GM18499 (cell line): ENCODE data around the gene NUAK2.

ENCODE experiments used
- ATAC-seq: cut with Tn5 transposase; IDR thresholded peaks from one replicate; pipeline ENCODE4 v1.9.1; 2021; ENCODE audit warnings: moderate number of reproducible peaks; ENCODE audit not compliant: insufficient read depth, unreplicated experiment

Gene NUAK2

GRCh38 chr1:205348554-205349487 is 27.3 kb upstream of the NUAK2 start:
- ATAC-seq = no peak

DNA sequence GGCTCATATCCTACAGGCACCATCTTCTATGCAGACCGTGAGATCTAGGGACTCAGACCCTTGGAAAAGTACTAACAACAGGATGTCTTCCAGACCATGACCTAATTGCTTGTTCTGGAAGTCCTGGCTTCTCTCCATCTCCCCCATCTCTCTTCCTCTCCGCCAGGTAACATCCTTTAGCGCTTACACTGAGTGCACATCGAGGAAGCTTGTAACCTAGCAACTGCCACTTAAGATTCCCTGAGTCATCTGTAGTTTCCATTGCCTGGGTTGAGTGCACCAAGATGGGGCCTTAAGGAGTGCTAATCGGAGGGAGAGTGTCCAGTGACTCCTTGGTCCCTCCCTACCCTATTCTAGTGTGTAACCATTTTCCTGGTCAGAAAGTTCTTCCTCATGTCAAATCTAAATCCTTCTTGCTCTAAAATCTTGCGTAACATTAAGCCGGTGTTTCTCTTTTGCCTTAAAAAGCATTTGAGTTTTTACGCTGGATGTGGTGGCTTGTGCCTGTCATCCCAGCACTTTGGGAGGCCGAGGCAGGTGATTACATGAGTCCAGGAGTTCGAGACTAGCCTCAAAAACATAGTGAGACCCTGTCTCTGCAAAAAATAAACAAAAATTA is 25.5 kb upstream of the NUAK2 start:
- no peak for ATAC-seq

DNA sequence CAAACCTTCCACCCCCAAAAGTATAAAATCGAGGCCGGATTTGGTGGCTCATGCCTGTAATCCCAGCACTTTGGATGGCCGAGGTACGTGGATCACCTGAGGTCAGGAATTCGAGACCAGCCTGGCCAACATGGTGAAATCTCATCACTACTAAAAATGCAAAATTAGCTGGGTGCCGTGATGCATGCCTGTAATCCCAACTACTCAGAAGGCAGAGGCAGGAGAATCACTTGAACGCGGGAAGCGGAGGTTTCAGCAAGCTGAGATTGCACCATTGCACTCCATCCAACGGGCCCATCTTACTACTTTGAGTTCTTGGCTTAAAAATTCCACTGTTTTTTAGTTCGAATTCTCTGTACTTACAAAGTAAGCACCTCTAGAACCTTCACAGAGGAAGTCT is 24.2 kb upstream of the NUAK2 start:
- ATAC-seq = no peak

DNA sequence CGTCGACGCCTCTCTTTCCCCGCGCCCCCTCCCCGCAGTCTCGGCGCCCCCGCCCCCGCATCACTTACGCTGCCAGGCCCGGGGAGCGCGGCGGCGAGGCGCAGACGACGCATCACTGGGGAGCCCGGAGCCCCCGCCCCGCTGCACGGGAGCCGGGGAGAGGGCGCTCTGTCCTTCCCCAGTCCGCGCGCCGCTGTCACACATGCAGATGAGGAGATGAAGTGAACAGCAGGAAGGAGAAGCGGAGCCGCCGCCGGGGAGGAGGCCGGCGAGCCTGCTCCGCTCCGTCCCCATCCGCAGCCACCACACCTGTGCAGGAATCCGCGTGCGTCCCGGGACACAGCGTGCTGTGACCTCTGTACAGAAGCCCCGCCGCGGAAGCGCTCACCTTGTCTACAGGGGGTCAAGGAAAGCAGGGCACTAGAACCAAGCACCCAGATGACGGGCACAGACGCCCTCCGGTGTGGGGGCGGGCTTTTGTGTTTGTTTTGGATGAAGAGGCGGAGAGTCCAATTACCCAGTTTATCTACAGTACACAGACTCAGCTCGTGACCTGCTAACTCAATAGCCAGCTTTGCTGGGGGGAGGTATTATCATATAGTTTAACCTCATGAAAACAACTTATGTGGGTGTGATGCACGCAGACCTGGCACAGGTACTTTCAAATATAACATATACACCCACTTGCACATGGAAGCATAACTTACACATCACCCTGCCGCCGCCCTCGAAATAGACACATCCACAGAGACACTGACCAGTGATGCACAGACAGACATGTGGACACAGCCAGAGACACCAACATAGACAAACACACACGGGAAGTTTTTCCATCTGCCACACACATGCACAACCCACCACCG is 22.8 kb upstream of the NUAK2 start:
- no peak for ATAC-seq

DNA sequence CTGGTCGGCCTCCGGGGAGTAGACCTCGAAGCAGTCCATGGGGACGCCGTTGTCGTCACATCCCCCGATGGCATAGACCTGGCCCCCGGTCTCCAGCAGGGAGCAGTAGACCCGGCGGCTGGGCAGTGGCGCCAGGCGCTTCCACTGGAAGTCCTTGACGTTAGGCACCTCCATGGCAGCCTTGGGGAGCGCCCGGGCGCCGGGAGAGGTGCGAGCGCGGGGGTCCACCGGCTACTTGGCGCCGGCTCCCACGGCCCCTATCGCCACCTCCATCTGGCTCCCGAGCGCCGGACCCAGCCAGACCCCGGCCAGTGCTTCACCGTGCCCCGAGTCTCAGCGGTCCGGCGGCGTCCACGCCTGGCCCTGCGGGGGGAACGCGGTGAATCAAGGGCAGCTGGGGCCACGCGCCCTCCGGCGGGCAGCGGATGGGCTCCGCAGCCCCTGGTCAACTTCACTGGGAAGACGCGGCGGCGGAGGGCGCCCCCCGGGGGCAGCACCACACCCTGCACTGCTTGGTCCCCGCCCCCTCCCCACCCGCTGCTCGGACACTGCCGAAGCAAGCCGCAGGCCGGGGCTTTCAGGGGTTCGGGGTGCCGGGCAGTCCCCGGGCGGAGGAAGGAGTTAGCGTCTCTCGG is 22.0 kb upstream of the NUAK2 start:
- ATAC-seq = no peak

GRCh38 chr1:205342986-205343385 is 21.4 kb upstream of the NUAK2 start:
- no peak for ATAC-seq

DNA sequence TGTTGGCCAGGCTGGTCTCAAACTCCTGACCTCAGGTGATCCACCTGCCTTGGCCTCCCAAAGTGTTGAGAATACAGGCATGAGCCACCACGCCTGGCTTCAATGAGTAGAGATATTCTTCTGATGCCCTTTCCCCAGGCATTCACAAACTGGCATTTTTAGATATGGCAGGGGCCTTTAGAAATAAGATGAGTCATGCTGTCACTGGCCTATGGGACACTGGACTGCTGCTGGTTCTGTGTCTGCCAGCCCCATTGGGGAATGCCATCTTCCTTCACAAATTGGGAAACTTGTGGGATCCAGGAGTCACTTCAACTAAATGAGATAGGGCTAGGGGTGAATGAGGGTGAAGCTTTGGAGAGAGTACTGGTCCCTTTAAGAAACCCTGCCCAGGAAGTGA is 19.1 kb upstream of the NUAK2 start:
- no peak for ATAC-seq

- no peak for ATAC-seq
Measured at GRCh38 chr1:205339717-205340116, 18.2 kb upstream of the NUAK2 start.

- no peak for ATAC-seq
Measured at GRCh38 chr1:205339197-205339702, 17.7 kb upstream of the NUAK2 start.

- no peak for ATAC-seq
Measured at GRCh38 chr1:205338011-205338410, 16.5 kb upstream of the NUAK2 start.

DNA sequence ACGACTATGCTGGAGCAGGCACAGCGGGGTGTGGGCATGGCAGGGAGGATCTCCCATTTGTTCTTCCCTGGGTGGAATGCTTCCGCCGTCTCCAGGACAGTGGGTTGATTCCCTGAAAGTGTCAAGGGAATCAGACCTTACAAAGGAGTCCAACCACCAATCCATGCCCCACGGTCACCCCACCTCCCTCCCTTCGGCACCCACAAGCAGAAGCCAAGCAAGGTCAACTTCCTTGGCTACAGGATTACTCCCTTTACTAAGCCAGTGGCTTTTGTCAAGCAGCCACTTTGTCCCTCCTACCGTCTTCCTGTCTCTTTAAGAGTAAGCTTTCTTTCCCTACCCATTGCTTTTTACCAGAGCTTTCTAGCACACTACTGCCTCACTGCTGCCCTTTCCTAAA is 15.9 kb upstream of the NUAK2 start:
- ATAC-seq = no peak

DNA sequence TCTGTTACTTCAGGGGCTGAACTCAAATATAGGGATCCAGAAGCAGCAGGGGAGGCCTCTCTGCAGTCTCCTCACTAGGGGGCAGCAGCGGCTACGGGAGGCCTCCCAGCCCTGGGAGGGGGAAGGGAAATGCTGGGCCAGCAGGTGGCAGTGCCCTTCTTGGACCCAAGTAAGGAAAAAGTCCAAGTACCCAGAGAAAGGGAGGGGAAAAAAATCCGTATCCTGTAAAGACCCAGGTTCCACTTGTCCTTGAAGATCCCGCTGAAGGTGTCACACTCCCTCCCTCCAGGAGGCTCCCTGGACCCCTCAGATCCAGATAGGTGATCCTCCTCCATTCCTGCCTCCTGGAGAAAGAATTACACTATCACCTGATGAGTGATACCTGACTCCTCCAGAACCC is 14.1 kb upstream of the NUAK2 start:
- ATAC-seq = no peak

GRCh38 chr1:205332015-205332791 is 10.7 kb upstream of the NUAK2 start:
- ATAC-seq = no peak

- ATAC-seq = no peak
Measured at GRCh38 chr1:205330150-205330549, 8.6 kb upstream of the NUAK2 start.

DNA sequence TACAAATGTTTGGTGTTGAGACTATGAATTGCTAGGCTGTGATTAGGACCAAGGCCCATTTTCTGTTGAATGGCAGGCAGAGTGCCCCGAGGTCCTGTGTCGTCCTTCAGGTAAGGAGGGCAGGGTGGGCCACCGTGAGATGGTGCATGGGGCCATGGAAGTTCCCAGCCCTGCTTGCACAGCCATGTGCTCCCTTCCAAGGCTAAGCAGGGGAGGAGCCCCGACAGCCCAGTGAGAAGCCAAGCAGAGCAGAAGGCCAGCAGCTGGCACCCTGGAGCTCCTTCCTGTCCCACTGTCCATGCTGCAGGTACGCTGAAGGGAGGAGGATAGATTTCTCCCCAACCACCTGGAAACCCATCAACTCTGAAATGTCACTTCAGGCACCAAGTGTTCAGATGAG is 8.2 kb upstream of the NUAK2 start:
- no peak for ATAC-seq

- ATAC-seq = no peak
Measured at GRCh38 chr1:205328476-205328875, 6.9 kb upstream of the NUAK2 start.

GRCh38 chr1:205326812-205327466 is 5.4 kb upstream of the NUAK2 start:
- no peak for ATAC-seq

DNA sequence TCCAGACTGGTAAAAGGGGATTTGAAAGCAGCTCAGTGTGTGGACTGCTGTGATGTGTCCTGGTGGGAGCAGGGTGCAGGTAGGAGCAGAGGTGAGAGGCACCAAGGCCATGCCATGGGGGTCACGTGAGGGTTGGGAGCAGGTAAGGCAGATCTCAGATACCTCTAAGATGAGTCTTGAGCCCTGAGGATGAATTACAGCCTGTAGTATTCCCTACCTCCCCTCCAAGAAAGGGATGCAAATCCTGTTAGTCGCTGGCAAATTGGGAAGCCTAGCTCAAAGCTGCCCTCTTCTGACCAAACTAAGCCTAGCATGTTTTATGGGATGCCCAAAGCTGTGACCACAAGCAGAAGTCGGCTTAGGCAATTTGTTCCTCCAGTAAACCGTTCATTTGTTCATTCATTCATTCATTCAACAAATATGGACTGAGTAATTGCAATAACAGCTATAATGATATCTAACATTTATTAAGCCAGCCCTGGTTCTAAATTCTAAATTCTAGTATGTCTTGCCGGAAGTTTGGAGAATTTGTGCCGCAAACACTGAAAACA is 3.9 kb upstream of the NUAK2 start:
- ATAC-seq = no peak

- no peak for ATAC-seq
Measured at GRCh38 chr1:205324781-205325180, 3.2 kb upstream of the NUAK2 start.
